Hepatic stellate cell (primary cell): Measurements from ENCODE around the gene PELI2.

Experiments used
- DNase-seq: peaks from one replicate; pipeline ENCODE4 v3.0.0; 2011; ENCODE audit warnings: low spot score

Gene PELI2

GRCh38 chr14:56342494-56342942 lies 224.3 kb downstream of the PELI2 start:
- DNase-seq, result peak; percentile 41

DNA sequence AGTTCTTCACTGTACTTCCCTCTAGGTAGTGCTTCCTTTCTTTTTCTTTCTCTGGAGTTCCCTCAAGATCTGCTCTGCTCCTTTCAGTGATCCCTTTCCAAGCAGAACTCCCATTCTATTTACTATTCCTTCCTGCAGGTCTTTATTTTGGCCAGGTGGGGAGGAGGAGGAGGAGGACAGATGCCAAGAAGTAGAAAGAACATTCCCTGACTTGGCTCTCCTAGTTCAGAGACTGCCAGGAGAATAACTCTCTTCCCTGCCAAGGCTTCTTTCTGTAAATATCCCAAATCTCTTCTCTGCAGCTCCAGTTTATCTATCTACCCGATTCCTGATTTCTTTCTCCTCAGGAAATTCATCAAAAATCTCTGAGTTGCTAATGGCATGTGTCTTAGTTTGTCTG lies 231.7 kb downstream of the PELI2 start:
- no peak for DNase-seq
